ENCODE results near the gene TCAP. TPM values are rescaled to one million over a fixed set of nuclear protein-coding genes. Genes with fewer than 3 reads are reported as not detected.

TCAP gene
- total RNA-seq, 2 experiments from 2014 or later = 0.78 to 0.89 TPM

DNA sequence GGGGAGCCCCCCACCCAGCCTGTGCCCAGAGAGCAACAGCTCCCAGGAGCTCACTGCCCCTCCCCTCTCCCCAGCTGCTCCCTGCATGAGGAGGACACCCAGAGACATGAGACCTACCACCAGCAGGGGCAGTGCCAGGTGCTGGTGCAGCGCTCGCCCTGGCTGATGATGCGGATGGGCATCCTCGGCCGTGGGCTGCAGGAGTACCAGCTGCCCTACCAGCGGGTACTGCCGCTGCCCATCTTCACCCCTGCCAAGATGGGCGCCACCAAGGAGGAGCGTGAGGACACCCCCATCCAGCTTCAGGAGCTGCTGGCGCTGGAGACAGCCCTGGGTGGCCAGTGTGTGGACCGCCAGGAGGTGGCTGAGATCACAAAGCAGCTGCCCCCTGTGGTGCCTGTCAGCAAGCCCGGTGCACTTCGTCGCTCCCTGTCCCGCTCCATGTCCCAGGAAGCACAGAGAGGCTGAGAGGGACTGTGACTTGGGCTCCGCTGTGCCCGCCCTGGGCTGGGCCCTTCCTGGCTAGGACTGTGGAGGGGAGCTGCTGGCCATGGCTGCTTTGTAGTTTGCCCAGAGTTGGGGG lies 584 bp downstream of the TCAP start:
- no peak overlapping the region for H3K27ac Mint-ChIP-seq
- no peak for DNase-seq
- H3K27me3 Mint-ChIP-seq = peaks cover 24% of the 10 kb centered on the region
- H3K4me1 Mint-ChIP-seq = peaks cover 7% of the 10 kb centered on the region
- no peak overlapping the region for H3K4me3 Mint-ChIP-seq
- H3K9me3 Mint-ChIP-seq = no peaks in the 10 kb centered on the region
- peaks cover 1% of the 10 kb centered on the region for H3K36me3 Mint-ChIP-seq

GRCh38 chr17:39666231-39666600 lies 1.1 kb downstream of the TCAP start:
- Mint-ChIP-seq H3K27me3 (peaks cover 24% of the 10 kb centered on the region), H3K36me3 (no peaks in the 10 kb centered on the region), H3K4me1 (peaks cover 5% of the 10 kb centered on the region), H3K4me3 (no peak overlapping the region), H3K27ac (no peak overlapping the region), H3K9me3 (no peaks in the 10 kb centered on the region)
- no peak for DNase-seq

DNA sequence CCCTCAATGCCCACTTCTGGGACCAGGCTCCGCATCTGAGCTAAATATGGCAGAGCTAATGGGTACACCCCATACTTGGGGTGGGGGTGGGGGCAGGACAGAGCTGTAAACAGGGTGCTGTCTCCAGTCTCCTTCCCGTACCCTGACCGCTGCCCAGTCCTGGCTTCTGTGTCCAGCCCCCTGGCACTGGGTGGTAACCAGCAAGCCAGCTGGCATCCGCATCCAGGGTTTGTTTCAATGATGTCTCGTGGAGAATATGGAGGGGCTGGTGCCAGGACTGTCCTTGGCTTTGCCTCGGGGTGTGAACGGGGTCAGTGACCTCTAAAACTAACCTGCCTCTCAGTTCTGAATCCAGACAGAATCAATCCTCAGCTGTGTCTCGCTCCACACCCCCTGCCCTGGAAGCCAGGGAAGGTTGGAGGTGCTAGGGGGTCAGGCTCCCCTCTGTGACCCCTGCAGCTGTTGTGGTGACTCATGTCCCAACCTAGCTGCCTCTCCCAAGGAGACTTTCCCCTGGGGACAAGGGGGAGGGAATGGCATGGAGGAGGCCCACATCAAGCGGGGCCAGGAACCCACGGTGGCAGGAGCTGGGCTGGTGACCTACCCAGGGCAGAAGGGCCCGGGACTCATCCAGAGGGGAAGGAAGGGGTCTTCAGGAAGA lies 1.6 kb downstream of the TCAP start:
- Mint-ChIP-seq H3K4me1 (peaks cover 2% of the 10 kb centered on the region), H3K27me3 (peaks cover 24% of the 10 kb centered on the region), H3K27ac (no peak overlapping the region), H3K36me3 (no peaks in the 10 kb centered on the region), H3K4me3 (peak overlapping the region; percentile 37), H3K9me3 (no peaks in the 10 kb centered on the region)
- DNase-seq = no peak

GRCh38 chr17:39667262-39667944 lies 2.3 kb downstream of the TCAP start:
- Mint-ChIP-seq H3K27ac (no peak overlapping the region), H3K9me3 (no peaks in the 10 kb centered on the region), H3K4me3 (peak overlapping the region; percentile 62), H3K4me1 (peaks cover 3% of the 10 kb centered on the region), H3K36me3 (no peaks in the 10 kb centered on the region), H3K27me3 (peaks cover 24% of the 10 kb centered on the region)
- no peak for DNase-seq

- Mint-ChIP-seq H3K9me3 (no peaks in the 10 kb centered on the region), H3K27me3 (peaks cover 24% of the 10 kb centered on the region), H3K4me3 (peak within 1 kb of the TSS; percentile 66), H3K27ac (no peak within 1 kb of the TSS), H3K4me1 (peaks cover 3% of the 10 kb centered on the region), H3K36me3 (no peaks in the 10 kb centered on the region)
- DNase-seq = peak; percentile 80
These were observed 3.1 kb downstream of the TCAP start, which contains the start of gene PNMT for GRCh38 chr17:39667945-39668924. TSS of gene PNMT (plus strand) at chr17:39668453. CDS start at chr17:39668476, 23 bp downstream.

DNA sequence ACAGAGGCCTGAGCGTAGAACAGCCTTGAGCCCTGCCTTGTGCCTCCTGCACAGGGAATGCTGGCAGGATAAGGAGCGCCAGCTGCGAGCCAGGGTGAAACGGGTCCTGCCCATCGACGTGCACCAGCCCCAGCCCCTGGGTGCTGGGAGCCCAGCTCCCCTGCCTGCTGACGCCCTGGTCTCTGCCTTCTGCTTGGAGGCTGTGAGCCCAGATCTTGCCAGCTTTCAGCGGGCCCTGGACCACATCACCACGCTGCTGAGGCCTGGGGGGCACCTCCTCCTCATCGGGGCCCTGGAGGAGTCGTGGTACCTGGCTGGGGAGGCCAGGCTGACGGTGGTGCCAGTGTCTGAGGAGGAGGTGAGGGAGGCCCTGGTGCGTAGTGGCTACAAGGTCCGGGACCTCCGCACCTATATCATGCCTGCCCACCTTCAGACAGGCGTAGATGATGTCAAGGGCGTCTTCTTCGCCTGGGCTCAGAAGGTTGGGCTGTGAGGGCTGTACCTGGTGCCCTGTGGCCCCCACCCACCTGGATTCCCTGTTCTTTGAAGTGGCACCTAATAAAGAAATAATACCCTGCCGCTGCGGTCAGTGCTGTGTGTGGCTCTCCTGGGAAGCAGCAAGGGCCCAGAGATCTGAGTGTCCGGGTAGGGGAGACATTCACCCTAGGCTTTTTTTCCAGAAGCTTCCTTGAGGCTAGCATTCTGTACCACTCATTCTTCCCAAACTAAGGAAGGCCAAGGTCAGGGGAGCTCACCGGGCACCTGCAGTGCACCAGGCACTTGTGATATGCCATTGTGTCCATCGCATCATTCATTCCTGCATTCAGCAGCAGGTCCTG lies 5.0 kb downstream of the TCAP start:
- no peaks in the 10 kb centered on the region for H3K9me3 Mint-ChIP-seq
- H3K4me3 Mint-ChIP-seq = no peak overlapping the region
- no peaks in the 10 kb centered on the region for H3K36me3 Mint-ChIP-seq
- H3K27me3 Mint-ChIP-seq = peaks cover 24% of the 10 kb centered on the region
- DNase-seq = no peak
- peaks cover 3% of the 10 kb centered on the region for H3K4me1 Mint-ChIP-seq
- no peak overlapping the region for H3K27ac Mint-ChIP-seq

- no peaks in the 10 kb centered on the region for H3K36me3 Mint-ChIP-seq
- DNase-seq = no peak
- no peaks in the 10 kb centered on the region for H3K9me3 Mint-ChIP-seq
- no peak overlapping the region for H3K27ac Mint-ChIP-seq
- H3K4me1 Mint-ChIP-seq = peaks cover 4% of the 10 kb centered on the region
- no peak overlapping the region for H3K4me3 Mint-ChIP-seq
- peaks cover 24% of the 10 kb centered on the region for H3K27me3 Mint-ChIP-seq
These were observed 5.6 kb downstream of the TCAP start for GRCh38 chr17:39670746-39671145.

DNA sequence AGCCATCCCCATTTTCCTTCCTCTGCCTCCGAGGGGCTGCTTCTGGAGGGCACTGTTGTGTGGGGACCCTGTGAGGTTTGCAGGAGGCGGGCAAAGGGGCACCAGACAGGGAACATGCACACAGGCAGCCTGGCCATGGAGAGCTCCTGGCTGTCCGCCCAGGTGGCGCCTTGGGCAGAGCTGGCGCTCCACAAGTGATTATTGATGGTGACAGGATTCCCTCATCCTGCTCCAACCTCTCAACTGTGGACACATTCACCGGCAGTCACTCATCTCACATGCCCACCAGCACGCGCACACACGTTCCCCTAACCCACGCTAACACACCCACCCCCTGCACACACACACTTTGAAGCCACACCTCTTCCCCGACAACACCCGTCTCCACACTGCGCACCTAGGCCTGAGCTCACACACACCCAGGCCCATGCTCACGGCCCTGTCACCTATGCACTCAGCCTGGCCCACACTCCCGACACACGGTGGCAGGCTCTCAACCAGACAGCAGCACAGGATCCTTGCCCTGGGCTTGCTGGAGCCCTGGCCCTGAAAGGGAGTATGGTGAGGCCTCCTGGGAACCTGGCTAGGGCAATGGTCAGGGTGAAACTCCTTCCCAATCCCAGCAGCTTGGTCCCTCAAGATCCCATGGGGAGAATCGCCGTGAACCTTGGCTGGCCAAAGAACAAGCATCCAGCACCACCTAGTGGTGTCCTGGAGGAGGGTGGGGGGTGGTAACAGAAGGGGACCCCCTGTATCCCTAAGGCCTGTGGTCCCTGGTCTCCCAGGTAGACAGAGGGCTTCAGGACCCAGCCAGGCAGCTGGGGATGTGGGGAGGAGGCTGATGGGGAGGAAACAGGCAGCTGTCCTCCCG lies 6.7 kb downstream of the TCAP start:
- H3K36me3 Mint-ChIP-seq = no peaks in the 10 kb centered on the region
- no peak overlapping the region for H3K27ac Mint-ChIP-seq
- H3K27me3 Mint-ChIP-seq = peaks cover 15% of the 10 kb centered on the region
- no peak for DNase-seq
- no peak overlapping the region for H3K4me3 Mint-ChIP-seq
- H3K9me3 Mint-ChIP-seq = no peaks in the 10 kb centered on the region
- peaks cover 14% of the 10 kb centered on the region for H3K4me1 Mint-ChIP-seq

DNA sequence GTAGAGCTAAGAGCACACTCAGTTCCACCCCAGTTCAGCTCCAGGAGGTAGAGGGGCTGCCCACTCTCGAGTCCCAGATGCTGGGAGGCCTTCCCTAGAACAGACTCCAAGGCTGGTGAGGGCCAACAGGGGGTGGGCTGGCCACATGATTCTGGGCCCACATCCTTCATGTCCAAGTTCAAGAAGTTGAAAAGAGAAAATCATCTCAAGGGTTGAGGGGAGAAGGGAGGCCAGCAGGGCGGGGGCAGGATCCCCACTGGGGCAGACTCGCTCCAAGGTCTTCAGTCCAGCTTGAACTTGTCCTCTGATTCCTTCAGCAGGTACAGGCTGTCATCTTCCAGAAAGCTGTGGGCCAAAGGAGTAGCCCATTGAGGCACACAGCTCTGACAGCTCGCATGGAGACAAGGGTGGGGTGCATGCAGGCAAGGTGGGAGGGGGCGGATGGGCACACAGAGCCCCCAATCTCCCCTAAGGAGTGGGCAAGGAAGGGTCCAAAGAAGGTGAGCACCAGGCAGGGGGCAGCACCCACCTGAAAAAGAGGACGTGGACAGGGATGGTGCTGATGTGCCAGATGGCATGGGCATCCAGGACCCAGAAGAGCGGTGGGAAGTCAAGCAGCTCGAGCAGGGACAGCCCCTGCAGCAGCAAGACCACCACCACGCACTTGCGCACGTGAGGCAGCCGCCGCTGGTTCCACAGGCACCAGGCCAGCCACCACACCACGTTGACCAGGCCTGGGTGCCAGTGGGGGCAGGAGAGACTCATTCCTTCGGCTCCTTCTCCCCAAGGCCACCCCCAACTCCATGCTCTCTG lies 7.6 kb downstream of the TCAP start:
- Mint-ChIP-seq H3K4me1 (peaks cover 22% of the 10 kb centered on the region), H3K27me3 (peaks cover 11% of the 10 kb centered on the region), H3K27ac (peak overlapping the region; percentile 50), H3K36me3 (no peaks in the 10 kb centered on the region), H3K9me3 (no peaks in the 10 kb centered on the region), H3K4me3 (no peak overlapping the region)
- no peak for DNase-seq

DNA sequence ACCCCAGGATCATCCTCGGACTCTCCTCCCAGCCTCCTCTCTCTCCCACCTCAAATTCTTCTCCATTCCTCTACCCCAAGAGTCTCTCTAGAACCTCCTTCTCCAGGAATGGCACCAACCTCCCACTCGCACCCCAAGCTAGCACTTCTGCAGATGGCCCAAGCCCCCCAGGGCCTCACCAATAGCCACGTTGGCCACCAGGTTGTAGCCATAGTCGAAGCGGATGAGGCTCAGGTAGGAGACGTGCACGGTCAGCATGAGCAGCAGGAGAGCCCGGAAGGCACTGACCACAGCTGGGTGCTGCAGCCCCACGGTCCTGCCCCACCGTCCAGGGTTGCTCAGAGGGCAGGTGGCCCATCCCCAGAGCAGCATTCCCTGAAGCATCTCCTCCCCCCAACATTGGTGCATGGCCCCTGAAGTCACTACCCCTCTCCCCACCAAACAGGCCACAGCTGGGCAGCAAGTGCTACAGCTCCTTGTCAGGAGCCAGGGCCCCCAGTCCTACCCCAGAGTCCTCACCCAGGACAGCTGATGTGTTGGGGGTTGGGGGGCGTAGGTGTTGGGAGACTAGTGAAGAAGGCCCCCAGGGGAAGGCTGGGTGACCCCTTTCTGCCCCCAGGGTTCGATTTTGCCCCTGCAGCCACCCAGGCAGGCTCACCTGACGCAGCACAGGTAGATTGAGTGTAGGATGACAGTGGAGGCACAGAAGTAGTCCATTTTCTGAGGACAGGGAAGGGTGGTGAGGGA lies 8.4 kb downstream of the TCAP start:
- Mint-ChIP-seq H3K4me3 (no peak overlapping the region), H3K9me3 (no peaks in the 10 kb centered on the region), H3K27me3 (peaks cover 7% of the 10 kb centered on the region), H3K36me3 (no peaks in the 10 kb centered on the region), H3K27ac (no peak overlapping the region), H3K4me1 (peaks cover 29% of the 10 kb centered on the region)
- no peak for DNase-seq

DNA sequence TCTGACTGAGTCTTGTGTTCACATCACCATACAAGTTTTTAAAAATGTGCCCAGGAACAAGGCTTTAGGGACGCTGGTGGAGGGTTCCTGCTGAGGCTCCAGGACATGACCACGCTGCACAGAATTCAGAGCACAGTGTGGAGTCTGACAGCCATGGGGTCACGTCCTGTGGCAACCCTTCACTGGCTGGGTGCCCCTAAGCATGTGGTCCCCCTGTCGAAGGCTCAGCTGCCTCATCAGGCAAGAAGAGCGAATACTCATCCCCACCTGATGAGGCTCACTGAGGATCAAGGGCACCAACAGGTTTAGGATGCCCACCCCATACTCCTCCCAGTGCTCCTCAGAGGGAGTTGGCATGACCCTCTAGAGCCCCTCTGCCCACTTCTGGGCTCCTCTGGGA lies 9.0 kb downstream of the TCAP start:
- H3K27ac Mint-ChIP-seq = no peak overlapping the region
- no peak overlapping the region for H3K4me3 Mint-ChIP-seq
- no peaks in the 10 kb centered on the region for H3K36me3 Mint-ChIP-seq
- H3K9me3 Mint-ChIP-seq = no peaks in the 10 kb centered on the region
- H3K27me3 Mint-ChIP-seq = peaks cover 3% of the 10 kb centered on the region
- peaks cover 35% of the 10 kb centered on the region for H3K4me1 Mint-ChIP-seq
- no peak for DNase-seq

- no peak for DNase-seq
- Mint-ChIP-seq H3K9me3 (no peaks in the 10 kb centered on the region), H3K4me3 (no peak overlapping the region), H3K27me3 (no peaks in the 10 kb centered on the region), H3K36me3 (no peaks in the 10 kb centered on the region), H3K27ac (no peak overlapping the region), H3K4me1 (peaks cover 42% of the 10 kb centered on the region)
These were observed 9.7 kb downstream of the TCAP start for GRCh38 chr17:39674702-39675389.

Measured in activated naive CD8-positive, alpha-beta T cell treated with anti-CD3 and anti-CD28 coated beads for 36 hours (primary cell).